HuH-7 (cell line): Measurements from ENCODE around the gene GTF3C5.
"Not testable (repeated sequence)": the region's sequence is repeated elsewhere in the genome, so short reads cannot be mapped to it uniquely, and the experiment has no call there.

Source experiments
- DNase-seq: peaks from one replicate; pipeline ENCODE4 v3.0.0; 2011; ENCODE audit warnings: low spot score

GTF3C5 gene

DNA sequence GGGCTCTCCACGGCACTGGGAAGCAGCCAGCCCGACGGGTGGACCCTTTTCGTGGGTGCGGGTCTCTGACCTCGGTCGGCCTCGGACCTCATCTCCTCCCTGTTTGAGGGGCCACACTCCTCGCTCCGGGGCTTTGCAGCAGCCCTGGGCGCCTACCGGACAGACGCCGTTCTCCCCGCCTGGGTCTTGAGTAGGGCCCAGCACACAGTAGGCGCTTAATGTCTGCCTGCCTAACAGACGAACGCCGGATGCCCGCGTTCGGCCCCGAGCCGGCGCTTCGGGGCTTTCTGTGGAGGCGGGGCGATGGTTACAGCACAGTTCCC is 842 bp upstream of the GTF3C5 start:
- DNase-seq = no peak

DNA sequence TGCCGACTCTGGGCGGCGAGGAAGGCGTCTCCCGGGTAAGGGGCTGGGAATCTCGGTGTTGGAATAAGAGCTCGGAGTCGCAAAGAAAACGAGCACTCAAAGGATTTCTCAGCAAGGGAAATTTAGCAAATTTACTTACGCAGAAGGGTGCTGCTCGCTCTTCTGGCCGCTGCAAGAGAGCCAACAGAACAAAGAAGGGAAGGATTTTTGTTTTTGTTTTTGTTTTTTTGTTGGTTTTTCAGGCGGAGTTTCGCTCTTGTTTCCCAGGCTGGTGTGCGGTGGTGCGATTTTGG is 279 bp downstream of the GTF3C5 start:
- DNase-seq = no peak

DNA sequence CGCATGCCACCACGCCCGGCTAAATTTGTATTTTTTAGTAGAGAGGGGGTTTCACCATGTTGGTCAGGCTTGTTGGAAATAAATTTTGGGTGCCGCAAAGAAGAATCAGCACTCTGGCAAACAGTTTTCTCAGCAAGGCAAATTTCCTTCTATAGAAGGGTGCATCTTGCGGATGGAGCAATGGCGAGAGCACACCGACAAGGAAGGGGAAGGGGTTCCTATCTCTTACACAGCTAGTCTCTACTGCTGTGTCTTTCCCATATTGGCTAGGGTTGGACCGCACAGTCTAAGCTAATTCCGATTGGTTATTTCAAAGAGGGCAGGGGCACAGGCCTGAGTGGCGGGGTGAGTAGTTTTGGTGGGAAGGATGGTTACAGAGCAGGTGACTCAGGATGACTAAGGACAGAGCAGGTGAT is 707 bp downstream of the GTF3C5 start:
- DNase-seq = no peak

DNA sequence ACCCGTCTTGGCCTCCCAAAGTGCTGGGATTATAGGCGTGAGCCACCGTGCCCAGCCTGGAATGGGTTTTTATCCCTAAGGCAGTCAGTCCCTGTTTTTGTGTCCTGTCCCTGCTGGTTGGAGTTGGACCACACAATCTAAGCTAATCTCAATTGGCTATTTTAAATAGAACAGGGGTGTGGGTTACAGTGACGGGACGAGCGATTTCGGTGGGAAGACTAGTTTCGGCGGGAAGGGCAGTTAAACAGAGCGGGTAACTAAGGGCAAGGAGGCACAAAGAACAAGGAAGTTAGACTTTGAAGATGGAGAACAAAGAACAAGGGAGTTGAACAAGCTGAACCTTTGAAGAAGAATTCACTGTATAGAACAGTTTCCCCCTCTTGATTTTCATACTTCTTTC is 1.4 kb downstream of the GTF3C5 start:
- DNase-seq = no peak

DNA sequence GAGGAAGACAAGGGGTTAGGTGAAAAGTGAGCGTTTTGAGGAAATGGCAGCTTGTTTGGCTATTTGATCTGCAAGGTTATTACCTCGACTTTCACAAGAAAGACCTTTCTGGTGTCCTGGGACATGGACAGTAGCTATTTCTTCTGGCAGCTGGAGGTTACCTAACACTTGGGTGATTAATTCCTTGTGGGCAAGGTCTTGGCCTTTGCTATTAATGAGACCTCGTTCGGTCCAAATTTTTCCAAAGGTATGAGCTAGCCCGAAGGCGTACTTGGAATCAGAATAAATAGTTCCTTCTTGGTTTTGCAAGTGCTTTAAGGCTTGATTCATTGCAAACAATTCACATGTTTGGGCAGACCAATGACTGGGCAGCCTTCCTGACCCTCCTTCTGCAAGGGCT is 4.9 kb downstream of the GTF3C5 start:
- no peak for DNase-seq

DNA sequence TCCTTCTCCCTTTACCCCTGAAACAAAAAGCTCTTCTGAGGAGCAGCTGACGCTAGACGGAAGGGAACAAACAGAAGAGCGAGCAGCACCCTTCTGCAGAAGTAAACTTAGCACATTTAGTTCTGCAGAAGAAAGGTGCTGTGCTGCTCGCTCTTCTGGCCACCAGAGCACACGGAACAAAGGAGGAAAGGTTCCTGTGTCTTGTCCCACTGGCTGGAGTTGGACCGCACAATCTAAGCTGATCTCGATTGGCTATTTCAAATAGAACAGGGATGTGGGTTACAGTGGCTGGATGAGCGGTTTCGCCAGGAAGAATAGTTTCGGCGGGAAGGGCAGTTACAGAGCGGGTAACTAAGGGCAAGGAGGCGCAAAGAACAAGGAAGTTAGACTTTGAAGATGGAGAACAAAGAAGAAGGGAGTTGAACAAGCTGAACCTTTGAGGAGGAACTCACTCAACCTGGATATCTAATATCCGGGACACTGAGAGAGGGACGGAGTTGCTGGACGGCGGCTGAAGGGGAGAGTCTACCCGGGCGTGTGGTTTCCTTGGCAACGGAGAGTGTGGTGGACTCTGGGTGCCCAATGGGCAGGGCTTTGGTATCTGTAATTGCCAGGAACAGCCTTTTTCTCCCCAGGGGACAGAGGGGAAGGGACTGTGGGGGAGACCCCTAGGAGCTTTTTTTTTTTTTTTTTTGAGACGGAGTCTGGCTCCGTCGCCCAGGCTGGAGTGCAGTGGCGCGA is 7.1 kb downstream of the GTF3C5 start:
- no peak for DNase-seq

DNA sequence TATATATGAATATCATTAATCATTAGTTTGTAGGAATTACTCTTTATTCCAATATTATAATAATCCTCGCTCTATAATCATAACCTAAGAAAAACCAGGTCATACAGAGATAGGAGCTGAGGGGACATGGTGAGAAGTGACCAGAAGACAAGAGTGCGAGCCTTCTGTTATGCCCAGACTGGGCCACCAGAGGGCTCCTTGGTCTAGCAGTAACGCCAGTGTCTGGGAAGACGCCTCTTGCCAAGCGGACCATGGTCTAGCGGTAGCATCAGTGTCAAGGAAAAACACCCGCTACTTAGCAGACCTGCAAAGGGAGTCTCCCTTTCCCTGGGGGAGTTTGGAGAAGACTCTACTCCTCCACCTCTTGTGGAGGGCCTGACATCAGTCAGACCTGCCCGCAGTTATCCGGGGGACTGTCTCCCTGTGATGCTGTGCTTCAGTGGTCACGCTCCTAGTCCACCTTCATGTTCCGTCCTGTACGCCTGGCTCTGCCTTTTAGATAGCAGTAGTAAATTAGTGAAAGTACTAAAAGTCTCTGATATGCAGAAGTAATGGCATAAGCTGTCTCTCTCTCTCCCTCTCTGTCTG is 10.2 kb downstream of the GTF3C5 start:
- not testable (repeated sequence) for DNase-seq

DNA sequence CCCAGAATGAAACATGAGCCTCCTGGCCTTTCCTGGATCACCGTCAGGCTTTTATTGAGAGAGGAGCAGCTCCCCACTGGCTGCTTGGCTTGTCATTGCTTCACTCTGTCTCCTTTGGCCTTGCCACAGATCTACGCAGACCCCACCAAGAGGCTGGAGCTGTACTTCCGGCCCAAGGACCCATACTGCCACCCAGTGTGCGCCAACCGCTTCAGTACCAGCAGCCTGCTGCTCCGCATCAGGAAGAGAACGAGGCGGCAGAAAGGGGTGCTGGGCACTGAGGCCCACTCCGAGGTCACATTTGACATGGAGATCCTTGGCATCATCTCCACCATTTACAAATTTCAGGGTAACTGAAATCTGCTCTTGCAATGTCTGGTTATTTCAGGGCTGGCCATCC is 11.2 kb downstream of the GTF3C5 start:
- no peak for DNase-seq

DNA sequence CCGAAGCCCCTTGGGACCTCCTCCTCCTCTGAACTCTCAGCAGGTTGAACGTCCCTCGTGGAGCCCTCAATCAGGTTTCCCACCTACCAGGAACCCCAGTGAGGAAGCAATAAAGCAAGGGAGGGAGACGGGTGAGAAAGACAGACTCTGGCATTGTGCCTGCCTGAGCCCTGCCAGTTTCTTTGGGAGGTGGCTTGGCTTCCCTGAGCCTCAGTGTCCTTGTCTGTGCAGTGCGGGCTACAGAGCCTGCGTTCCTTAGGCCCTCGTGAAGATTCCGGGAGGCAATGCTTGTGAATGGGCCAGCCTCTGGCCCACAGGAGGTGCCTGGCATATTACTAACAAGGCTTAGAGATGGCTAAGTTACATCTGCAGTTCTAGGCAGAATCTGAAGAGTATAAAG is 11.9 kb downstream of the GTF3C5 start:
- DNase-seq = no peak

DNA sequence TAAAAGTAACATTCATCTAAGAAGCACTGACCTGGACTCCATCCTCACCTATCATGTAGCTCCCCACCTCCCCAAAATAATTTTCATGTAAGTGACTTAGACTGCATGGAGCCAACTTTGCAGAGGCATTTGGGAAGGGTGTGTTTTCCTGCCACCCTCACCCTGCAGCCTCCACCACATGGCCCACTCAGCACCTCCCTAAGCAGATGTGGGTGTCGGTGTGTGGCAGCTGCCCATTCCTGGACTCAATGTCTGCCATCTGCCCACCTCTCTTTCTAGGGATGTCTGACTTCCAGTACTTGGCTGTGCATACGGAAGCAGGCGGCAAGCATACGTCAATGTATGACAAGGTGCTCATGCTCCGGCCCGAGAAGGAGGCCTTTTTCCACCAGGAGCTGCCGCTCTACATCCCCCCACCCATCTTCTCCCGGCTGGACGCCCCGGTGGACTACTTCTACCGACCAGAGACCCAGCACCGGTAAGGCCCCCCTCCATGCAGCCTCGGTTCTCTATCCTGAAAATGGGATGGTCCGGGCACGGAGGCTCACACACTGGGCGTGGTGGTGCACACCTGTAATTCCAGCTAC is 12.7 kb downstream of the GTF3C5 start:
- DNase-seq = no peak

DNA sequence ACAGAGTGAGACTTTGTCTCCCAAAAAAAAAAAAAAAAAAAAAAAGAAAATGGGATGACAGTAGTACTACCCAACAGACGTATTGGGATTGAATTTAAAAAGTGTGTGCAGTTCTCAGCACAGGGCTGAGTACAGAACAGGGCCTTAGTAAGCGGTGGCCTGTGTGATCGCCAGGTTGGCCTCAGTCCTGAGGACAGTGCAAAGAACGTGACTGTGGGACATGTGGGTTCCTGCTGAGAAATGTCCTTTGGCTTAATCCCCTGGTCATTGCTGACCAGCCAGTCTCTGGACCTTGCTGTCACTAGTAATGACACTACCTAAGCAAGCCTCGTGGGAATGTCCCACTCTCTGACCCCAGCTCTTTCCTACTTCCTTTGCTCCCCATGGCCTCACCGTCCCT is 13.3 kb downstream of the GTF3C5 start:
- no peak for DNase-seq

DNA sequence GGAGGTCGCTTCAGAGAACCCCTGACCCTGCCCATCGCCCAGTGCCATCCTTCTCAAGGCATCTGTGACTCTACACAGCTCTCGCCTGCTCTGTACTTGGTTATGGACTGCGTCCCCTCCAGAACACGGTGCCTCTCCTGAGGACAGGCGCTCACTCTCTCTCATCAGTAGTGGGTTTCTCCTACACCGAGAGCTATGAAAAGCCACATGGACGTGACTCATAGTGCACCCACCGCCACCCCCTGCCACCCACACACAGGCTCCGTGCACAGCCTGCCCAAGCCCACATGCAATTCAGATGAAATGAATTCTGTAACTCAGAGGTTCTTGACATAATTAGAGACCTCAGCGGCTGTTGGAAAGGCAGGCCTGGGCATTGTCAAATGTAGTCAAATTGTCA is 13.9 kb downstream of the GTF3C5 start:
- no peak for DNase-seq

DNA sequence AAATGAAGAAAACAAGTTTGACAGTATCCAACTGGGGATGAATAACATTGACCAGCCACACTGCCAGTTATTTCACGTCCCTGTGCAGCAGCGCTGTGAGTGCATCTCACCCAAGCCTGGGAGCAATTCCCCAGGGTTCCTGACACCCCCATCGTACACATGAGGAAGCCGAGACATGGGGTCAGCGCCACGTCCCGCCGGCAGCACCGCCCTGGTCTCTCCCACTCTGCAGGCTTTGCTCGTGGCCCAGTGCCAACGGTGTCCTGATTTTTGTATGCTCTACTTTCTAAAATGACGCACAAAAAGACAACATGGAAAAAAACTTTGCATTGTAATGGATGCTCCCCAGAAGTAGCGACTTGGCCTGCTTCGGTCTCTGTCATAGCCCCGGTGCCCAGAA is 14.3 kb downstream of the GTF3C5 start:
- DNase-seq = no peak

DNA sequence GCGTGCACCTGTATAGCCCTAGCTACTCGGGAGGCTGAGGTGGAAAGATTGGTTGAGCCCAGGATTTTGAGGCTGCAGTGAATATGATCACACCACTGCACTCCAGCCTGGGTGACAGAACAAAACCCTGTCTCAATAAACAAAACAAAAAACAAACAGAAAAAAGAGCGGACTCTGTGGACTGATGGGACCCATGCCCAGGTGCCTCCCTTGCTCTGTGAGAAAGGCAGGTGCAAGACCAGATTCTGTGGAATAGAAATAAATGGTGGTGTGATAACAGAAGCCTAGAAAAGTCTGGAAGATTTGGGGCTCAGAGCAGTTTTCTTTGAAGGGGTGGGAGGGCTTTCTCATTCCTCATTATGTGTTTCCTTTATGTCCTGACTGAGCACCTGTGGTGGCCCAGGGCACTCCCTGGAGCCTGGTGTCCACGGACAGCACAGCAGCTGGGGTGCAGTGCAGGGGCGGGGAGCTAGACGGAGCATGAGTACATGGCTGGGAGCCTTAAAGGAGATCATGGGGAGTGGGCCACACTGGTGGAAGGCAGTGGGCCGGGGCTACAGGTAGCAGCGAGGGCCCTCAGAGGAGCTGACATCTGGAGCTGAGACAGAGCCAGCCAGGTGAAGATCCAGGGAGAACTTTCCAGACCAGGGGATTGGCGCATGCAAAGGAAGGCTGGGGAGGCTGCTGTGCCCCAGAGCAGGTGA is 15.6 kb downstream of the GTF3C5 start:
- DNase-seq = no peak

DNA sequence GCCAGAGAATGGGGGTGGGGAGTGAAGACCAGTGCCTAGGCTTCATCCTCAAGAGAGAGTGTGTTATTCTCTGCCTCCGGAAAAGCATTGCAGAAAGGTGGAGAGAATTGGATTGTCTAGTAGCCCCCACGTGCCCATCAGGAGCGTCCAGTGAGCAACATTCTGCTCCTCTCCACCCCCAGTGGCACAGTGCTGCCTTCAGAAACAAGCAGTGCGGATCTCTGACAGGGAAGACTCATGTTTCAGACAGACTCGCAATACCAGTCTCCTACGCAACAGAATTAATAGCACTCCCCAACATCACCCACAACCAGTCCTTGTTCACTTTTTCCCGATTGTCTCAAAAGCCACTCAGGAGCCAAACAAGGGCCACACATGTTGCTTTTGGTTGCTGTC is 16.1 kb downstream of the GTF3C5 start:
- no peak for DNase-seq

DNA sequence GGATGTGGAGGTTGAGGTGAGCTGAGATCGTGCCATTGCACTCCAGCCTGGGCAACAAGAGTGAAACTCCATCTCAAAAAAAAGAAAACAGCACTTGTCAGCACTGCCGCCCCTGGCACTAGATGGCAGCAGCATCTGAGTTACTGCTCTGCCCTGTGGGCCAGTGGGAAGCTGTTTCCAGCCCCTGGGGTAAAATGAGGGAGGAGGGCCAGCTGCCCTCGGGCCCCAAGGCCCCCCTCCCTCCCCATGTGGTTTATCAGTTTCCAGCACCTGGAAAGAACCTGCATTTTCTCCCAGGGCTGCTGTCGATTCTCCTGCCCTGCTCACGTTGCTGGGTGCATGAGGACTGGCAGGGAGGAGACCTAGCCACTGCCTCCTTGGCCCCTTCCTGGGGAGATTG is 17.8 kb downstream of the GTF3C5 start:
- peak; percentile 58 for DNase-seq

DNA sequence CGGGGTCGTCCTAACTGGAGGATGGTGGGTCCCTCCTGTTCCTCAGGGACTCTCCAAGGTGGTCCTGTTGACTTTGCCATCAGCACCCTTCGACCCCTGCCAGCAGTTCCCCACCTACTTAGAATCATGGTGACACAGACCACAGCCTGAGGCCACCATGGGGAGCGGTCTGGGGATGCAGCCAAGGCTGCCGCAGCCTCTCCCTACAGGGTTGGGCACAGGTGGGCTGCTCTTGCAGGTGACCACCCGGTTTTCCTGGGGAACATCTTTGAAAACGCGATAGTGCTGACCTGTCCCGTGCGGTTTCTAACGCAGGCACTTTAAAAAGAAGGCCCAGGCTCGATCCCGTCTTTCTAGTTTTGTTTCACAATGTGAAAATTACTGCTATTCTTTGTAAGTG is 18.2 kb downstream of the GTF3C5 start:
- no peak for DNase-seq

DNA sequence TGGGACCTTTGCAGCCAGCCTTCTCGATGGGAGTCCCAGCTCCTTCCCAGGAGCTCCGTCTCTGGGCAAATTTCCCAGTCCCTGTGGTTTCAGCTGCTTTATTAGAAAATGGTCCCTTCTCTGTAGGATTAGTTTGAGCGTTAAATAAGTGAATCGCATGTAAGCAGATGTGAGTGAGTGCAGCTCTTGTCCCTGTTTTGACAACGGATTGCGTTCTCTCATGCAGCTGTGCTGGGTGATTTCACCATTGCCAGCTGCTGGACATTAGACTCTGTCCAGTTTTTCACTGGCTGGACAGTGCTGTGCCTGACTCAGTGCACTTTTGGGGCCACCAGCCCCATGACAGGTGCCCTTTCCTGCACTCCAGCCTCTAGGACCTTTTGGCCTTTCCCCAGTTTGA is 19.3 kb downstream of the GTF3C5 start:
- DNase-seq = no peak

DNA sequence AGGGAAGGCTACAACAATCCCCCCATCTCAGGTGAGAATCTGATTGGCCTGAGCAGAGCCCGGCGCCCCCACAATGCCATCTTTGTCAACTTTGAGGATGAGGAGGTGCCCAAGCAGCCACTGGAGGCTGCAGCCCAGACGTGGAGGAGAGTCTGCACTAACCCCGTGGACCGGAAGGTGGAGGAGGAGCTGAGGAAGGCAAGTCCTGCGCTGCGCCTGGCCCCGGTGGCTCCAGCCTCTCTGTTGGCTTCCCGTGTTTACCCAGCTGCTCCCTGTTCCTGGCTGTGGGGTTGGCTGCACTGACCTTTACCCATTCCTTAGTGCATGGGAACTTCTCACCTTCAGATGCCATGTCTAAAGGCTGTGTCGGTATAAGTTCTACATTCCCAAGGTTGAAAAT is 20.0 kb downstream of the GTF3C5 start:
- DNase-seq = no peak

DNA sequence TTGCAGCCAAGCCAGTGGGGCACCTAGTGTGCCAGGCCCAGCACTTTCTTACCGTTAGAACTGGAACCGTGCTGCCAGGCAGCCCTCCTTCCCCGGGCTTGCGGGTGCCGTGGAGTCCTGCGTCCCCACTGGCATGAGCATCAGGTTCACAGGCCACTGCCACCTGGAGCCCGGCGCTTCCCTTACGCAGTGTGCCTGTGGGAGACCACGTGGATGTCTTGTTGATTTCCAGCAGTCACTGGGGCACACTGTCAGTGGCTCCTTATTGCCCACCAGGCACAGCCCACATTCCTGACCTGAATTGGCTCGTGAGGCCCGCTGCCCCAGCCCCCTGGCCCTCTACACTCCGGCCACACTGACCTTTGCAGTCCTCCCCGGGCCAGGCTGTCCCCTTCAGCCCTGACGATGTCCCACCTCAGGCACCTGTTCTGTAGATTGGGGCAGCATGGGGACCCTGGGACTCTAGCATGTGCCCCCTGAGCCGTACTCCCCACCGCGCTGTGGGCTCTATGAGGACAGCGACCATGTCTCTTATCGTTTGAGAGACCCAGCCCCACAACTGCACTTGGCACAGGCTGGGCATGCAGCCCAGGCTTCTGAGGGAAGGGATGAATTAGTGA is 20.6 kb downstream of the GTF3C5 start:
- DNase-seq = no peak

DNA sequence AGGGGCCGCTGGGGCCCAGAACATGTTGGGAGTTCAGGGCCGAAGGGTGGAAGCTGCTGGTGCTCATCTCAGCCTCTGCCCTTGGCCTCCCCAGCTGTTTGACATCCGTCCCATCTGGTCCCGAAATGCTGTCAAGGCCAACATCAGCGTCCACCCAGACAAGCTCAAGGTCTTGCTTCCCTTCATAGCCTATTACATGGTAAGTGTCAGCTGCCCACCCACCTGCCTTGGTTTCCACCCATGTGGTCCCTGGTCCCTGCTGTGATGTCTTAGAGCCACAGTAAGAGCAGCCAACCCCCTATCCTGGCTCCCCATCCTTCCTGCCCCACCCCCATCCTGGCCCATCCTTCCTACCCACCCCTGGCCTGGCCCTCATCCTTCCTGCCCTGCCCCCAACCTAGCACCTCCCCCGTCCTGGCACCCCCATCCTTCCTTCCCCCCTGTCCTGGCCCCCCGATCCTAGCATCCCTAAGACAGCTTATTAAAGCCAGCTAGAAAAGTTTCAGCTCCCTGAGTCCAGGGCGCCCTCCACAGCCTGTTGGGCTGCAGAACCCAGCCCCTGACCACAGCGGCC is 21.3 kb downstream of the GTF3C5 start:
- DNase-seq = no peak

DNA sequence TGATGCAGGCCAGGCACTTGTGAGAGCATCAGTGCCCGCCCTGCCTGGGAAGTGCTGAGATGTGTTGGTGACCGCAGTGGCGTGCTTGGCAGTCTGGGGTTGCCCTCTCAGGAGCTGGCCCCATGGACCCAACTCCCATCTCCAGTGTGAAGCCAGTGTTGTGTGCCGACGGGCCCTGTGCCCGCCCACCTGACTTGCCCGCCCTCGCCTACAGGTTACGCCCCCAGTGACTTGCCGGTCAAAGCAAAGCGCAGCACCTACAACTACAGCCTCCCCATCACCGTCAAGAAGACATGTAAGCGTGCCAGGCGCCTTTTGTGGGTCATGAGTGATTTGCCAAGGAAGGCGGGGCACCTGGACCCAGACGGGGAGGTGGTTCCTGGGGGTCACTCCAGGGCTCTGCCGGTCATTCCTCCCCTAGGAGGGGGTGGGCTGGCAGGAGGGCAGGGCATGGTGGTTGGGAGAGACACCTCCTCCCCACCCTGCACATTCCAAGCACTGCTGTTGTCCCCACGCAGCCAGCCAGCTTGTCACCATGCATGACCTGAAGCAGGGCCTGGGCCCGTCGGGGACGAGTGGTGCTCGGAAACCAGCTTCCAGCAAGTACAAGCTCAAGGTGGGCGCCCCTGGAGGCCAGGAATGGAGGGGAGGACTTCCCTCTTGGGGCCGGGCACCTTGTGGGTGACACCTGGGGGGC is 23.5 kb downstream of the GTF3C5 start:
- DNase-seq = no peak
